HG03460 (cell line): ENCODE data around the gene ARHGAP15.

Experiments used
- ATAC-seq: cut with Tn5 transposase; IDR thresholded peaks from one replicate; pipeline ENCODE4 v1.9.1; 2021; ENCODE audit not compliant: unreplicated experiment

ARHGAP15 gene

GRCh38 chr2:143704451-143705106, 575.4 kb downstream of the ARHGAP15 start:
- ATAC-seq: peak; percentile 51

GRCh38 chr2:143705108-143705707, 576.0 kb downstream of the ARHGAP15 start:
- ATAC-seq: no peak

GRCh38 chr2:143706354-143706753, 577.1 kb downstream of the ARHGAP15 start:
- no peak for ATAC-seq

GRCh38 chr2:143708682-143709081, 579.5 kb downstream of the ARHGAP15 start:
- ATAC-seq: no peak

- no peak for ATAC-seq
Observed at GRCh38 chr2:143710196-143710595, 581.0 kb downstream of the ARHGAP15 start.

- no peak for ATAC-seq
Observed at GRCh38 chr2:143710879-143711278, 581.7 kb downstream of the ARHGAP15 start.

- ATAC-seq: no peak
Observed at GRCh38 chr2:143716522-143716921, 587.3 kb downstream of the ARHGAP15 start.

- no peak for ATAC-seq
Observed at GRCh38 chr2:143717053-143717452, 587.8 kb downstream of the ARHGAP15 start.

- no peak for ATAC-seq
Observed at GRCh38 chr2:143717536-143718168, 588.4 kb downstream of the ARHGAP15 start.

GRCh38 chr2:143718745-143719144, 589.5 kb downstream of the ARHGAP15 start:
- no peak for ATAC-seq

- ATAC-seq: no peak
Observed at GRCh38 chr2:143719406-143719805, 590.2 kb downstream of the ARHGAP15 start.

- no peak for ATAC-seq
Observed at GRCh38 chr2:143720095-143720664, 591.0 kb downstream of the ARHGAP15 start.

- no peak for ATAC-seq
Observed at GRCh38 chr2:143725400-143725799, 596.2 kb downstream of the ARHGAP15 start.

- no peak for ATAC-seq
Observed at GRCh38 chr2:143726151-143726845, 597.1 kb downstream of the ARHGAP15 start.

- ATAC-seq: no peak
Observed at GRCh38 chr2:143728498-143728897, 599.3 kb downstream of the ARHGAP15 start.

- no peak for ATAC-seq
Observed at GRCh38 chr2:143729296-143729814, 600.1 kb downstream of the ARHGAP15 start.

GRCh38 chr2:143730155-143730952, 601.1 kb downstream of the ARHGAP15 start:
- peak; percentile 88 for ATAC-seq

- peak; percentile 30 for ATAC-seq
Observed at GRCh38 chr2:143730953-143731260, 601.7 kb downstream of the ARHGAP15 start.

GRCh38 chr2:143732076-143732475, 602.9 kb downstream of the ARHGAP15 start:
- no peak for ATAC-seq

GRCh38 chr2:143732871-143733270, 603.7 kb downstream of the ARHGAP15 start:
- no peak for ATAC-seq

- ATAC-seq: no peak
Observed at GRCh38 chr2:143734507-143734906, 605.3 kb downstream of the ARHGAP15 start.
